Measurements from ENCODE around the gene DLL3. TPM values are rescaled to one million over a fixed set of nuclear protein-coding genes. Genes with fewer than 3 reads are reported as not detected.

Gene DLL3
- total RNA-seq, 2 donors from 2014 or later, result 2.0 to 4.3 TPM

DNA sequence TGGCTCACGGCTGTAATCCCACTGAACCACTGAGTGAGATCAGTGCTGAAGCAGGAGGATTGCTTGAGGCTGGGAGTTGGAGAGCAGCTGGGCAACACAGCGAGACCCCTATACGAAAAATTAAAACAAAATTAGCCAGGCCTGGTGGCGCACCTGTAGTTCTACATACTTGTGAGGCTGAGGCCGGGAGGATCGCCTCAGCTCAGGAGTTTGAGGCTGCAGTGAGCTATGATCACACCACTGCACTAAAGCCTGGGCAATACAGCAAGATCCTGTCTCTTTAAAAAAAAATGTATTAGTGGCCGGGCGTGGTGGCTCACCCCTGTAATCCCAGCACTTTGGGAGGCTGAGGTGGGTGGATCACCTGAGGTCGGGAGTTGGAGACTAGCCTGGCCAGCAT lies 9.9 kb downstream of the DLL3 start:
- Histone ChIP-seq H3K4me1 (ENCODE audit: control insufficient read depth, insufficient read depth, low read length) (no peaks in the 10 kb centered on the region), H3K9ac (ENCODE audit: extremely low read depth, low read length, poor library complexity, severe bottlenecking) (no peak overlapping the region), H3K9me3 (ENCODE audit: control insufficient read depth, low read length) (peaks cover 5% of the 10 kb centered on the region), H3K36me3 (ENCODE audit: control insufficient read depth, insufficient read depth, low read length) (no peaks in the 10 kb centered on the region), H3K27me3 (ENCODE audit: control insufficient read depth, insufficient read depth, low read length, poor library complexity, severe bottlenecking) (peaks cover 66% of the 10 kb centered on the region), H3K27ac (ENCODE audit: low read depth, low read length) (no peak overlapping the region), H3K4me3 (ENCODE audit: low read length) (no peak overlapping the region)
- no peak for DNase-seq
- Mint-ChIP-seq H3K27me3 (ENCODE audit: insufficient read depth) (peaks cover 79% of the 10 kb centered on the region), H3K9me3 (peaks cover 8% of the 10 kb centered on the region), H3K4me1 (no peaks in the 10 kb centered on the region), H3K36me3 (ENCODE audit: low read depth) (no peaks in the 10 kb centered on the region), H3K4me3 (no peak overlapping the region), H3K27ac (no peak overlapping the region)
- TF ChIP-seq CTCF (conservative IDR thresholded peaks at IDR 0.05), result no peak
- 93 to 95% methylated on average over 8 to 9 of the region's 9 CpGs for WGBS, 2 experiments (ENCODE audit: insufficient coverage in 1 of 2, insufficient read length in 1 of 2)

- Mint-ChIP-seq H3K27me3 (ENCODE audit: insufficient read depth) (peaks cover 79% of the 10 kb centered on the region), H3K27ac (no peak overlapping the region), H3K36me3 (ENCODE audit: low read depth) (no peaks in the 10 kb centered on the region), H3K4me1 (no peaks in the 10 kb centered on the region), H3K4me3 (no peak overlapping the region), H3K9me3 (peaks cover 8% of the 10 kb centered on the region)
- TF ChIP-seq CTCF (conservative IDR thresholded peaks at IDR 0.05), result no peak
- Histone ChIP-seq H3K9me3 (ENCODE audit: control insufficient read depth, low read length) (peaks cover 5% of the 10 kb centered on the region), H3K36me3 (ENCODE audit: control insufficient read depth, insufficient read depth, low read length) (no peaks in the 10 kb centered on the region), H3K9ac (ENCODE audit: extremely low read depth, low read length, poor library complexity, severe bottlenecking) (no peak overlapping the region), H3K4me3 (ENCODE audit: low read length) (no peak overlapping the region), H3K27me3 (ENCODE audit: control insufficient read depth, insufficient read depth, low read length, poor library complexity, severe bottlenecking) (peaks cover 66% of the 10 kb centered on the region), H3K27ac (ENCODE audit: low read depth, low read length) (no peak overlapping the region), H3K4me1 (ENCODE audit: control insufficient read depth, insufficient read depth, low read length) (no peaks in the 10 kb centered on the region)
- no peak for DNase-seq
- 66% methylated on average over 2 of the region's 2 CpGs; no CpG with 5 or more reads in 1 of the 2 experiments for WGBS, 2 experiments (ENCODE audit: insufficient coverage in 1 of 2, insufficient read length in 1 of 2)
Observed at GRCh38 chr19:39509233-39509632, 10.5 kb downstream of the DLL3 start.

DNA sequence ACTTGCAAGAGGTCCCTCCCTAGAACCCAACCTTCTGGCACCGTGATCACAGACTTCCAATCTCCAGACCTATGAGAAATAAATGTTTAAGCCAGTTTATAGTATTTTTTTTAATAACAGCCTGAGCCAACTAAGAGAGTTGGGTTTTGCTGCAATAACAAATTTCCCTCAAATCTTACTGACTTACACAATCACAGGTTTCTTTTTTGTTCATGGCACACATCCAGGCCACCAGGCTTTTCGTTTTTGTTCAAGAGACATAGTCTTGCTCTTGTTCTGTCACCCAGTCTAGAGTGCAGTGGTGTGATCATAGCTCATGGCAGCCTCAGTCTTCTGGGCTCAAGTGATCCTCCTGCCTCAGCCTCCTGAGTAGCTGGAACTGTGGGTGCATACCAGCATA lies 14.2 kb downstream of the DLL3 start:
- Histone ChIP-seq H3K4me1 (ENCODE audit: control insufficient read depth, insufficient read depth, low read length) (no peaks in the 10 kb centered on the region), H3K36me3 (ENCODE audit: control insufficient read depth, insufficient read depth, low read length) (no peaks in the 10 kb centered on the region), H3K9me3 (ENCODE audit: control insufficient read depth, low read length) (no peaks in the 10 kb centered on the region), H3K4me3 (ENCODE audit: low read length) (no peak overlapping the region), H3K27ac (ENCODE audit: low read depth, low read length) (no peak overlapping the region), H3K9ac (ENCODE audit: extremely low read depth, low read length, poor library complexity, severe bottlenecking) (no peak overlapping the region), H3K27me3 (ENCODE audit: control insufficient read depth, insufficient read depth, low read length, poor library complexity, severe bottlenecking) (peaks cover 50% of the 10 kb centered on the region)
- Mint-ChIP-seq H3K27ac (no peak overlapping the region), H3K4me3 (no peak overlapping the region), H3K9me3 (no peaks in the 10 kb centered on the region), H3K36me3 (ENCODE audit: low read depth) (peaks cover 4% of the 10 kb centered on the region), H3K4me1 (peaks cover 8% of the 10 kb centered on the region), H3K27me3 (ENCODE audit: insufficient read depth) (peaks cover 53% of the 10 kb centered on the region)
- no peak for DNase-seq
- 76 to 83% methylated on average over 1 of the region's 2 CpGs for WGBS, 2 experiments (ENCODE audit: insufficient coverage in 1 of 2, insufficient read length in 1 of 2)
- no peak for TF ChIP-seq CTCF (conservative IDR thresholded peaks at IDR 0.05)
